GM06990 (cell line): ENCODE data around the gene RFX7.

ENCODE experiments used
- DNase-seq: peaks from one replicate; pipeline ENCODE4 v3.0.0-alpha.2; 2011; ENCODE audit not compliant: insufficient read length; ENCODE audit errors: extremely low read depth
- H3K27me3 ChIP-seq: replicated peaks from 2 replicates; pipeline ENCODE4 v1.6.0; 2011; ENCODE audit warnings: low read length; ENCODE audit not compliant: control insufficient read depth, insufficient read depth
- H3K36me3 ChIP-seq: 2 replicates; pipeline ENCODE4 v1.5.1; 2011; ENCODE audit warnings: low read length; ENCODE audit not compliant: control insufficient read depth, insufficient read depth
- H3K4me3 ChIP-seq: replicated peaks from 2 replicates; pipeline ENCODE4 v1.5.1; 2011; ENCODE audit warnings: low read depth, mild to moderate bottlenecking, control low read depth, low read length
- CTCF ChIP-seq: IDR thresholded peaks from 2 replicates; pipeline ENCODE4 v1.5.1; 2011; ENCODE audit warnings: low read length, control low read depth, mild to moderate bottlenecking, inconsistent platforms; ENCODE audit not compliant: insufficient read depth, poor library complexity, severe bottlenecking

RFX7 gene

GRCh38 chr15:56049577-56049976 is 194.1 kb downstream of the RFX7 start:
- Histone ChIP-seq H3K36me3 (no peaks in the 10 kb centered on the region), H3K4me3 (no peak overlapping the region), H3K27me3 (no peaks in the 10 kb centered on the region)
- no peak for TF ChIP-seq CTCF
- DNase-seq: no peak

- H3K36me3 ChIP-seq: no peaks in the 10 kb centered on the region
- DNase-seq: no peak
- no peaks in the 10 kb centered on the region for H3K27me3 ChIP-seq
- H3K4me3 ChIP-seq: no peak overlapping the region
- no peak for TF ChIP-seq CTCF
These were observed 196.3 kb downstream of the RFX7 start for GRCh38 chr15:56047354-56047753.

- Histone ChIP-seq H3K4me3 (no peak overlapping the region), H3K36me3 (no peaks in the 10 kb centered on the region), H3K27me3 (no peaks in the 10 kb centered on the region)
- no peak for TF ChIP-seq CTCF
- DNase-seq: no peak
These were observed 198.5 kb downstream of the RFX7 start for GRCh38 chr15:56045068-56045748.

- TF ChIP-seq CTCF: no peak
- H3K36me3 ChIP-seq: no peaks in the 10 kb centered on the region
- H3K27me3 ChIP-seq: no peaks in the 10 kb centered on the region
- no peak for DNase-seq
- no peak overlapping the region for H3K4me3 ChIP-seq
These were observed 200.4 kb downstream of the RFX7 start for GRCh38 chr15:56042982-56043980.

GRCh38 chr15:56042498-56042897 is 201.2 kb downstream of the RFX7 start:
- Histone ChIP-seq H3K27me3 (no peaks in the 10 kb centered on the region), H3K36me3 (no peaks in the 10 kb centered on the region), H3K4me3 (no peak overlapping the region)
- no peak for TF ChIP-seq CTCF
- DNase-seq: no peak
